Ishikawa (cell line): ENCODE measurements around the gene LYSMD2.

Experiments used
- CEBPB ChIP-seq: IDR thresholded peaks from 2 replicates; pipeline ENCODE4 v1.6.1; 2012
- CREB1 ChIP-seq: IDR thresholded peaks from 2 replicates; pipeline ENCODE4 v1.6.1; 2012; ENCODE audit warnings: low read depth
- EGR1 ChIP-seq: IDR thresholded peaks from 2 replicates; pipeline ENCODE4 v1.6.1; 2012
- EP300 ChIP-seq: IDR thresholded peaks from 2 replicates; pipeline ENCODE4 v1.6.1; 2012; ENCODE audit warnings: borderline replicate concordance
- FOXM1 ChIP-seq: IDR thresholded peaks from 2 replicates; pipeline ENCODE4 v1.6.1; 2012; ENCODE audit warnings: low read depth, borderline replicate concordance
- NFIC ChIP-seq: IDR thresholded peaks from 2 replicates; pipeline ENCODE4 v1.6.1; 2012
- RAD21 ChIP-seq: IDR thresholded peaks from 2 replicates; pipeline ENCODE4 v1.6.1; 2012; ENCODE audit warnings: low read depth
- REST ChIP-seq: IDR thresholded peaks from 2 replicates; pipeline ENCODE4 v1.6.1; 2012; ENCODE audit warnings: low read depth, mild to moderate bottlenecking
- TAF1 ChIP-seq: IDR thresholded peaks from 2 replicates; pipeline ENCODE4 v1.6.1; 2012; ENCODE audit warnings: low read depth, mild to moderate bottlenecking
- TCF12 ChIP-seq: IDR thresholded peaks from 2 replicates; pipeline ENCODE4 v1.6.1; 2012; ENCODE audit warnings: low read depth
- TEAD4 ChIP-seq: IDR thresholded peaks from 2 replicates; pipeline ENCODE4 v1.6.1; 2012
- YY1 ChIP-seq: IDR thresholded peaks from 2 replicates; pipeline ENCODE4 v1.6.1; 2012; ENCODE audit warnings: low read depth
- ZBTB7A ChIP-seq: IDR thresholded peaks from 2 replicates; pipeline ENCODE4 v1.6.1; 2012; ENCODE audit warnings: low read depth
- TF ChIP-seq, protein P1 (sequence below): IDR thresholded peaks from 2 replicates; pipeline ENCODE4 v1.6.1; 2012
- TF ChIP-seq, protein P2 (sequence below): IDR thresholded peaks from 2 replicates; pipeline ENCODE4 v1.6.1; 2012

Gene LYSMD2

DNA sequence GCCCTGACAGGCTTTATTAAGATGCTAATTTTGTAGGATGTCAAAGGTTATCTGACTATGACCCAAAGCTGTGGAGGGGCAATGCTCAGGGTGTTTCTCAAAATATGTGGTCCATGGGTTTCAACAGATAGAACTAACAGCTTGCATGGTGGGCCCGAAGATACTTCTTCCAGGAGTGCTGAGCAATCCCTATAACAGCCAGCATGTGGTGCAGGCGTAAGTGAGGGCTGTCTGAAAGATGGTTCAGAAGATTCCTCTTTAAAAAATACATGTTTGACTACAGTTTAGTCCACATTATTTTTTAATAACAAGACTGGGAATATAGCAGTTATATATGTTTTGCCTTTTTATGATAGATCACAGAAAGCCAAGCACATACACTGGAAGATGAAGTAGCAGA is 48.6 kb downstream of the LYSMD2 start:
- TF ChIP-seq TAF1 (no peak), TCF12 (no peak)

DNA sequence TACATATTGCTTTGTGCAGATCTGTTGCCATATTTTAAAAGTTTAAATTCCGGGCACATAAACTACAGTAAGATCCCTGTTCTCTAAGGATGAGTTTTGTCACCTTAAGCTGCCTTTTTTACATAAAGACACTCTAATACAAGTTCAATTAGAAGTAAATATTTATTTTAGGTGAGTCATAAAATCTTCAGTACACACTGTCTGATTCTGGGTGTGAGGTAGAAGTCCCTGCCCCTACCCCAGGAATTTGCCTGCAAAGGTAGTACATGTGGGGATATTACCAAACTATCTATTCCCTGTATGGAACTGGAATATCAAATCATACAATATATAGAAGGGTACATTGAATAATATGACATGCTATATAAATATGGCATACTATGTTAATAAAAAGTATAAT is 49.9 kb downstream of the LYSMD2 start:
- TF ChIP-seq REST: no peak
- no peak for TF ChIP-seq TAF1
- TF ChIP-seq NFIC: no peak
- TF ChIP-seq TCF12: no peak
- TF ChIP-seq CEBPB: no peak
- TF ChIP-seq EGR1: no peak
- TF ChIP-seq, protein P1, sequence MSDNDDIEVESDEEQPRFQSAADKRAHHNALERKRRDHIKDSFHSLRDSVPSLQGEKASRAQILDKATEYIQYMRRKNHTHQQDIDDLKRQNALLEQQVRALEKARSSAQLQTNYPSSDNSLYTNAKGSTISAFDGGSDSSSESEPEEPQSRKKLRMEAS: no peak
- TF ChIP-seq TEAD4: no peak
- no peak for TF ChIP-seq CREB1
- no peak for TF ChIP-seq EP300
- TF ChIP-seq, protein P2, sequence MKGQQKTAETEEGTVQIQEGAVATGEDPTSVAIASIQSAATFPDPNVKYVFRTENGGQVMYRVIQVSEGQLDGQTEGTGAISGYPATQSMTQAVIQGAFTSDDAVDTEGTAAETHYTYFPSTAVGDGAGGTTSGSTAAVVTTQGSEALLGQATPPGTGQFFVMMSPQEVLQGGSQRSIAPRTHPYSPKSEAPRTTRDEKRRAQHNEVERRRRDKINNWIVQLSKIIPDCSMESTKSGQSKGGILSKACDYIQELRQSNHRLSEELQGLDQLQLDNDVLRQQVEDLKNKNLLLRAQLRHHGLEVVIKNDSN: no peak
- TF ChIP-seq RAD21: no peak
- TF ChIP-seq FOXM1: no peak

DNA sequence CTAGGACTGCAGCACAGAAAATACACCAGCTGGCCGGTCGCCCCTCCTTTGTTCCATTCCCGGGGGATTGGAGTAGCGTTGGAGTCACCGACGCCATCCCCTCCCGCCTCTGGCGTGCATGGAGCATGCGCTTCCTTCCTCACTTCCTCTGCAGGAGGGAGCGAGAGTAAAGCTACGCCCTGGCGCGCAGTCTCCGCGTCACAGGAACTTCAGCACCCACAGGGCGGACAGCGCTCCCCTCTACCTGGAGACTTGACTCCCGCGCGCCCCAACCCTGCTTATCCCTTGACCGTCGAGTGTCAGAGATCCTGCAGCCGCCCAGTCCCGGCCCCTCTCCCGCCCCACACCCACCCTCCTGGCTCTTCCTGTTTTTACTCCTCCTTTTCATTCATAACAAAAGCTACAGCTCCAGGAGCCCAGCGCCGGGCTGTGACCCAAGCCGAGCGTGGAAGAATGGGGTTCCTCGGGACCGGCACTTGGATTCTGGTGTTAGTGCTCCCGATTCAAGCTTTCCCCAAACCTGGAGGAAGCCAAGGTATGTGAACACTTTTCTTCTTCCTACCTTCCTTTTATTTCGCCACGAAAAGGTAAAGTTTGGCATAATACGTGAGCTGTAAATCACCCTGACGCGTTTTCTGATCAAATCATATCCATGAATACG is 56.0 kb downstream of the LYSMD2 start, which contains the start of gene SCG3:
Gene SCG3 (plus strand): TSS at position 201 of the 661 bp plus-strand sequence. CDS start 253 bp downstream, at position 454.
- TF ChIP-seq ZBTB7A (no peak), RAD21 (no peak), EGR1 (no peak), REST (peak; percentile 96), EP300 (no peak), NFIC (no peak), FOXM1 (no peak), YY1 (no peak), CEBPB (no peak), TEAD4 (no peak), TCF12 (no peak), CREB1 (peak; percentile 75), TAF1 (no peak)
- TF ChIP-seq, protein P2: no peak
- TF ChIP-seq, protein P1: peak; percentile 83

DNA sequence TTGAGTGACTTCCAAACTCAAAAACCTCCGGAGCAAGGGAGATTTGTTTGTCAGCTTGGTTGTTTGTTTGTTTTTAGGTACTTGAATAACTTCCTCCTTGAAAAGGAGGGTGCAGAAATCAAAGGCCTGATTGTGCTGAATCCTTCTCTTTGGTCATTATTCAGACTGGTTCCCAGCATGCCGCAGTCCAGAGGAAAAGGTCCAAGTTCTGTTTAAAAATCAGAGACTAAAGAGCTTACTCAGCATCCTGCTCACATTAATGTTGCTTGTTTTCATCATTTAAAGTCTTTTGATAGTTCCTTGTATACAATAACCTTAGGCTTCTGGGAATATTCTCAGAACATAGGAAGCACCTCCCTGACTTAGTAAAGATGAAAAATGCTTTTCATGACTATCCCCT is 57.1 kb downstream of the LYSMD2 start:
- TF ChIP-seq ZBTB7A: no peak
- TF ChIP-seq TAF1: no peak

GRCh38 chr15:51678096-51678495 is 59.4 kb downstream of the LYSMD2 start:
- TF ChIP-seq CEBPB: no peak

- no peak for TF ChIP-seq TEAD4
- TF ChIP-seq YY1: no peak
- no peak for TF ChIP-seq TCF12
- TF ChIP-seq NFIC: no peak
These were observed 60.0 kb downstream of the LYSMD2 start for GRCh38 chr15:51677452-51677851.

- TF ChIP-seq EGR1 (no peak), CREB1 (no peak), EP300 (no peak), TAF1 (no peak), FOXM1 (no peak), YY1 (no peak), CEBPB (no peak), ZBTB7A (no peak), TCF12 (no peak), TEAD4 (no peak), RAD21 (no peak), NFIC (no peak), REST (no peak)
- TF ChIP-seq, protein P1: no peak
- TF ChIP-seq, protein P2: no peak
These were observed 60.4 kb downstream of the LYSMD2 start for GRCh38 chr15:51677021-51677420.
